T-cell (primary cell): ENCODE data around the gene SSBP3. TPM values are rescaled to one million over a fixed set of nuclear protein-coding genes. Genes with fewer than 3 reads are reported as not detected.

Source experiments
- ATAC-seq, 4 experiments: fragments of 200-7000 bp in 3 of 4; fragments of 150-1000 bp in 1 of 4; cut with Tn5 transposase; replicated peaks in 1 of 4; 1 replicate in 3 of 4; 2 replicates in 1 of 4; pipeline ENCODE4 v1.10.0; 2021; ENCODE audit warnings: moderate library complexity in 3 of 4, mild to moderate bottlenecking in 2 of 4, moderate number of reproducible peaks in 1 of 4
- CTCF ChIA-PET, 2 donors: fragments of 300-600 bp; sonication (Branson Sonifier 250); formaldehyde crosslinking; loops; one replicate each; lab custom pipeline; 2022; ENCODE audit warnings: antibody characterized with exemption in 2 of 2; lab: Charles Lee
- POLR2A ChIA-PET, 2 donors: fragments of 300-600 bp; sonication (Branson Sonifier 250); formaldehyde crosslinking; loops; one replicate each; lab custom pipeline; 2022; ENCODE audit warnings: antibody characterized with exemption in 2 of 2; lab: Charles Lee
- DNase-seq, 35 experiments: peaks; one replicate each; pipeline versions ENCODE4 v3.0.0 to v3.0.0-alpha.2; 2013 to 2023
- H3K27ac ChIP-seq: one replicate; pipeline ENCODE4 v1.5.1; 2013; ENCODE audit warnings: low read length
- H3K27me3 ChIP-seq, 2 experiments: replicated peaks in 1 of 2; 1 replicate in 1 of 2; 2 replicates in 1 of 2; pipeline versions ENCODE4 v1.6.1 to v1.7.0; 2013; ENCODE audit warnings: low read length in 1 of 2, mixed read lengths in 1 of 2; ENCODE audit not compliant: control insufficient read depth in 2 of 2, insufficient read depth in 2 of 2; ENCODE audit errors: extremely low read depth in 1 of 2
- H3K36me3 ChIP-seq, 2 donors: 1 replicate in 1 of 2; 2 replicates in 1 of 2; pipeline versions ENCODE4 v1.6.1 to v1.7.0; 2013; ENCODE audit warnings: low read length in 1 of 2; ENCODE audit not compliant: control insufficient read depth in 2 of 2, insufficient read depth in 1 of 2; ENCODE audit errors: extremely low read depth in 1 of 2
- H3K4me1 ChIP-seq, 2 experiments: 1 replicate in 1 of 2; 2 replicates in 1 of 2; pipeline versions ENCODE4 v1.6.1 to v1.7.0; 2013; ENCODE audit warnings: low read length in 2 of 2, mixed read lengths in 1 of 2; ENCODE audit not compliant: insufficient read depth in 2 of 2, control insufficient read depth in 1 of 2; ENCODE audit errors: extremely low read depth in 1 of 2
- H3K4me3 ChIP-seq, 2 donors: 1 replicate in 1 of 2; 2 replicates in 1 of 2; pipeline versions ENCODE4 v1.5.1 to v1.7.0; 2013; ENCODE audit warnings: mild to moderate bottlenecking in 2 of 2, low read length in 1 of 2, moderate library complexity in 1 of 2; ENCODE audit not compliant: control insufficient read depth in 1 of 2; ENCODE audit errors: extremely low read depth in 1 of 2
- H3K9me3 ChIP-seq: 2 replicates; pipeline ENCODE4 v1.7.0; 2013
- H3K27ac Mint-ChIP-seq, 2 donors: one replicate each; pipeline ENCODE4 v1.8.0; 2020 to 2021; ENCODE audit warnings: mild to moderate bottlenecking in 2 of 2, mixed read lengths in 2 of 2
- H3K27me3 Mint-ChIP-seq, 2 donors: one replicate each; pipeline ENCODE4 v1.8.0; 2021 to 2022; ENCODE audit warnings: mixed read lengths in 2 of 2
- H3K36me3 Mint-ChIP-seq: one replicate; pipeline ENCODE4 v1.8.0; 2021; ENCODE audit warnings: mixed read lengths
- H3K4me1 Mint-ChIP-seq, 3 donors: one replicate each; pipeline ENCODE4 v1.8.0; 2020 to 2022; ENCODE audit warnings: mixed read lengths in 3 of 3, mild to moderate bottlenecking in 1 of 3
- H3K4me3 Mint-ChIP-seq, 3 donors: one replicate each; pipeline ENCODE4 v1.8.0; 2020 to 2022; ENCODE audit warnings: mild to moderate bottlenecking in 3 of 3, mixed read lengths in 3 of 3, moderate library complexity in 3 of 3
- H3K9me3 Mint-ChIP-seq, 3 donors: one replicate each; pipeline ENCODE4 v1.8.0; 2020 to 2022; ENCODE audit warnings: mixed read lengths in 3 of 3
- WGBS: methylation state at CpG from one replicate; pipeline ENCODE4 v1.1.5; 2013; ENCODE audit warnings: missing lambda C conversion rate; ENCODE audit not compliant: insufficient coverage; 5-methylcytosine and 5-hydroxymethylcytosine counted together
- total RNA-seq, 35 experiments: library from RNA in 6 of 35; stranded (reverse) in 6 of 35; fragments of 120-200 nt in 1 of 35; gene quantifications; one replicate each; pipeline versions ENCODE4 v1.2.1 to v1.2.4 and lab custom pipeline; 2013 to 2026

SSBP3 gene
- total RNA-seq, 5 donors from 2014 or later (not counting 1 experiment from before 2014, with no cell fraction given), result 51.5 to 84.5 (median 69.2) TPM

GRCh38 chr1:54266195-54266594 is 140.0 kb downstream of the SSBP3 start:
- H3K9me3 ChIP-seq, result no peaks in the 10 kb centered on the region
- H3K27me3 ChIP-seq, result no peaks in the 10 kb centered on the region
- peaks cover 0 to 27% of the 10 kb centered on the region in 2 experiments for H3K4me1 ChIP-seq
- no peak overlapping the region for H3K4me3 Mint-ChIP-seq
- CTCF ChIA-PET, result no interaction called here
- H3K9me3 Mint-ChIP-seq, result no peaks in the 10 kb centered on the region
- no peaks in the 10 kb centered on the region for H3K27me3 Mint-ChIP-seq
- WGBS, result 100% methylated on average over 1 of the region's 2 CpGs
- no peak overlapping the region for H3K4me3 ChIP-seq
- H3K27ac ChIP-seq, result no peak overlapping the region
- DNase-seq (no peak), ATAC-seq (no peak)
- peaks cover 2 to 4% of the 10 kb centered on the region in 2 donors for H3K36me3 ChIP-seq
- POLR2A ChIA-PET, result no interaction called here
- no peak overlapping the region for H3K27ac Mint-ChIP-seq
- peaks cover 3% of the 10 kb centered on the region for H3K36me3 Mint-ChIP-seq
- H3K4me1 Mint-ChIP-seq, result peaks cover 17 to 31% (median 27%) of the 10 kb centered on the region in 3 donors

- no peak for ATAC-seq
- DNase-seq, result no peak
- WGBS, result 94% methylated on average over 6 of the region's 6 CpGs
- no peak overlapping the region for H3K27ac ChIP-seq
- no peaks in the 10 kb centered on the region for H3K9me3 ChIP-seq
- ChIA-PET CTCF (no interaction called here), POLR2A (interaction anchor here in 1 of 2 donors (0.5 kb wide), 1 partner anchor 226 kb away, joined by 5 read pairs; no protein-coding TSS in a partner anchor)
- H3K27me3 ChIP-seq, result no peaks in the 10 kb centered on the region
- Mint-ChIP-seq H3K4me1 (peaks cover 16 to 31% (median 26%) of the 10 kb centered on the region in 3 donors), H3K9me3 (no peaks in the 10 kb centered on the region), H3K27ac (no peak overlapping the region), H3K36me3 (peaks cover 3% of the 10 kb centered on the region), H3K27me3 (no peaks in the 10 kb centered on the region), H3K4me3 (no peak overlapping the region)
- H3K4me3 ChIP-seq, result no peak overlapping the region
- peaks cover 0 to 27% of the 10 kb centered on the region in 2 experiments for H3K4me1 ChIP-seq
- H3K36me3 ChIP-seq, result peaks cover 2 to 4% of the 10 kb centered on the region in 2 donors
These were observed 140.5 kb downstream of the SSBP3 start for GRCh38 chr1:54265659-54266058.

GRCh38 chr1:54265126-54265525 is 141.1 kb downstream of the SSBP3 start:
- DNase-seq (no peak), ATAC-seq (no peak)
- peaks cover 4 to 6% of the 10 kb centered on the region in 2 donors for H3K36me3 ChIP-seq
- H3K36me3 Mint-ChIP-seq, result peaks cover 3% of the 10 kb centered on the region
- H3K4me1 Mint-ChIP-seq, result peaks cover 12 to 25% (median 22%) of the 10 kb centered on the region in 3 donors
- CTCF ChIA-PET, result no interaction called here
- H3K27me3 Mint-ChIP-seq, result no peaks in the 10 kb centered on the region
- no peaks in the 10 kb centered on the region for H3K27me3 ChIP-seq
- H3K4me3 Mint-ChIP-seq, result no peak overlapping the region
- peaks cover 0 to 27% of the 10 kb centered on the region in 2 experiments for H3K4me1 ChIP-seq
- H3K4me3 ChIP-seq, result no peak overlapping the region
- whole genome bisulfite sequencing, result 95% methylated on average over 7 of the region's 8 CpGs
- H3K27ac ChIP-seq, result no peak overlapping the region
- peak overlapping the region in 1 of 2 donors; percentile 44 for H3K27ac Mint-ChIP-seq
- POLR2A ChIA-PET, result interaction anchor here in 1 of 2 donors (0.5 kb wide), 1 partner anchor 227 kb away, joined by 5 read pairs; no protein-coding TSS in a partner anchor
- no peaks in the 10 kb centered on the region for H3K9me3 ChIP-seq
- H3K9me3 Mint-ChIP-seq, result no peaks in the 10 kb centered on the region

- ATAC-seq, result no peak
- Histone ChIP-seq H3K4me3 (no peak overlapping the region), H3K27ac (no peak overlapping the region), H3K4me1 (peaks cover 0 to 18% of the 10 kb centered on the region in 2 experiments), H3K9me3 (no peaks in the 10 kb centered on the region), H3K36me3 (peaks cover 4 to 7% of the 10 kb centered on the region in 2 donors), H3K27me3 (no peaks in the 10 kb centered on the region)
- no peak for DNase-seq
- Mint-ChIP-seq H3K36me3 (peaks cover 3% of the 10 kb centered on the region), H3K4me3 (no peak overlapping the region), H3K27ac (no peak overlapping the region), H3K27me3 (no peaks in the 10 kb centered on the region), H3K9me3 (no peaks in the 10 kb centered on the region), H3K4me1 (peaks cover 8 to 18% (median 17%) of the 10 kb centered on the region in 3 donors)
- POLR2A ChIA-PET, result interaction anchor here in 1 of 2 donors (1.0 kb wide), 1 partner anchor 17 kb away, joined by 3 read pairs; no protein-coding TSS in a partner anchor
- WGBS, result 100% methylated on average over 1 of the region's 6 CpGs
- CTCF ChIA-PET, result interaction anchor here in 1 of 2 donors (0.6 kb wide), 1 partner anchor 44 kb away, joined by 7 read pairs; no protein-coding TSS in a partner anchor
These were observed 142.5 kb downstream of the SSBP3 start for GRCh38 chr1:54263601-54264226.

- ATAC-seq, result no peak
- ChIA-PET CTCF (no interaction called here), POLR2A (no interaction called here)
- Histone ChIP-seq H3K27me3 (no peaks in the 10 kb centered on the region), H3K4me1 (peaks cover 0 to 10% of the 10 kb centered on the region in 2 experiments), H3K9me3 (no peaks in the 10 kb centered on the region), H3K4me3 (no peak overlapping the region), H3K27ac (no peak overlapping the region), H3K36me3 (peaks cover 3 to 4% of the 10 kb centered on the region in 2 donors)
- Mint-ChIP-seq H3K9me3 (no peaks in the 10 kb centered on the region), H3K27me3 (no peaks in the 10 kb centered on the region), H3K4me1 (peaks cover 5 to 13% (median 9%) of the 10 kb centered on the region in 3 donors), H3K4me3 (no peak overlapping the region), H3K27ac (peak overlapping the region in 1 of 2 donors; percentile 34), H3K36me3 (peaks cover 6% of the 10 kb centered on the region)
- no peak for DNase-seq
- 94% methylated on average over 7 of the region's 7 CpGs for WGBS
These were observed 143.9 kb downstream of the SSBP3 start for GRCh38 chr1:54262244-54262643.

- WGBS, result 94% methylated on average over 10 of the region's 10 CpGs
- CTCF ChIA-PET, result no interaction called here
- ATAC-seq, result no peak
- Mint-ChIP-seq H3K36me3 (peaks cover 10% of the 10 kb centered on the region), H3K4me3 (no peak overlapping the region), H3K9me3 (no peaks in the 10 kb centered on the region), H3K4me1 (peaks cover 4 to 10% (median 8%) of the 10 kb centered on the region in 3 donors), H3K27me3 (no peaks in the 10 kb centered on the region), H3K27ac (no peak overlapping the region)
- Histone ChIP-seq H3K9me3 (no peaks in the 10 kb centered on the region), H3K27me3 (no peaks in the 10 kb centered on the region), H3K27ac (no peak overlapping the region), H3K4me1 (peaks cover 0 to 7% of the 10 kb centered on the region in 2 experiments), H3K36me3 (peaks cover 3 to 4% of the 10 kb centered on the region in 2 donors), H3K4me3 (no peak overlapping the region)
- DNase-seq, result no peak
- POLR2A ChIA-PET, result no interaction called here
These were observed 145.4 kb downstream of the SSBP3 start for GRCh38 chr1:54260810-54261209.
